GM12874 (cell line): ENCODE results near the gene MLLT11.

ENCODE experiments used
- CTCF ChIP-seq: IDR thresholded peaks from 2 replicates; pipeline ENCODE4 v1.5.1; 2011; ENCODE audit warnings: low read depth, mild to moderate bottlenecking, control low read depth, low read length, moderate library complexity; ENCODE audit not compliant: insufficient read depth

The MLLT11 gene

GRCh38 chr1:151060007-151060656, at the start of gene MLLT11:
TSS of gene MLLT11 (plus strand) at chr1:151060397. CDS start at chr1:151067225, 6,828 bp downstream.
- no peak for TF ChIP-seq CTCF

- no peak for TF ChIP-seq CTCF
Observed at GRCh38 chr1:151011154-151011850, 48.9 kb upstream of the MLLT11 start.

GRCh38 chr1:151012684-151013471, 47.3 kb upstream of the MLLT11 start:
- TF ChIP-seq CTCF: no peak

- no peak for TF ChIP-seq CTCF
Observed at GRCh38 chr1:151013518-151013917, 46.7 kb upstream of the MLLT11 start.

GRCh38 chr1:151024540-151025146, 35.6 kb upstream of the MLLT11 start:
- peak; percentile 80 for TF ChIP-seq CTCF

- no peak for TF ChIP-seq CTCF
Observed at GRCh38 chr1:151026460-151026859, 33.7 kb upstream of the MLLT11 start.

GRCh38 chr1:151032164-151032563, 28.0 kb upstream of the MLLT11 start:
- no peak for TF ChIP-seq CTCF
